ENCODE results near the gene PLK3.
"Not testable (repeated sequence)": the region's sequence is repeated elsewhere in the genome, so short reads cannot be mapped to it uniquely, and the experiment has no call there.

PLK3 gene

DNA sequence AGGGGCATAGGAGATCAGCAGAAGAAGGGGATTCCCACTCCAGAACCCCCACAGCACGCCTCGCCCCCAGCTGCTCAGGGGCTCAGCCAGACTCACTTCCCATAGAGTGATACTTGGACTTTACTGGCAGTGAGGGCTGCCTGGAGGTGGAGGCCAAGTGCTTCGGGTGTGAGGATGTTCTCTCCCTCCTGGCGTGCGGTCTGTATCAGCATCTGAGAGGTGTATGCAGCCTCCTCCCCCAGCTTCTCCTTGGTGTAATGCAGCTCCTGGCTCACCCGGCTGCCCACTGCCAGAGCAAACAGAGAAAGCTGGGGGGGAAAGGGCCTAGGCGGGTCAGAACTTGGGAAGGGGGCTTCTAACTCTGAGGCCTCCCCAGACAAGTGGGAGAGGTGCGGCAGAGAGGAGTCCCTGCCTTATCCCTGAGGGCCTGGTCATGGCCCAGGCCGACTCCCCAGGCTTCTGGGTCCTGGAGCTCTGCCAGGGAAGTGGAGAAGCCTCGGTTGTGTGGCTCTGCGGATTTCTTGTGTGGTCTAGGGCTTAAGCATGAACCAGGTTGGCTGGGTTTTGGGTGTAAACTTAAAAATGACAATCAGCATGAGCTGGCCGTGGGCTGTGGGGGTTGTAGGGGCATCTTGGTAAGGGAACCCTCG is 32.0 kb downstream of the PLK3 start:
- TF ChIP-seq CTCF (conservative IDR thresholded peaks at IDR 0.05; ENCODE audit: low read length), result no peak
- DNase-seq (ENCODE audit: low read depth), result no peak
- H3K4me3 ChIP-seq (ENCODE audit: low read length), result no peak overlapping the region

GRCh38 chr1:44834328-44834727 is 34.2 kb downstream of the PLK3 start:
- DNase-seq (ENCODE audit: low read depth), result no peak
- TF ChIP-seq CTCF (conservative IDR thresholded peaks at IDR 0.05; ENCODE audit: low read length), result no peak
- no peak overlapping the region for H3K4me3 ChIP-seq (ENCODE audit: low read length)

GRCh38 chr1:44835738-44836675 is 35.8 kb downstream of the PLK3 start:
- no peak overlapping the region for H3K4me3 ChIP-seq (ENCODE audit: low read length)
- peak; percentile 97 for TF ChIP-seq CTCF (conservative IDR thresholded peaks at IDR 0.05; ENCODE audit: low read length)
- DNase-seq (ENCODE audit: low read depth), result peak; percentile 77

GRCh38 chr1:44838294-44838693 is 38.1 kb downstream of the PLK3 start:
- not testable (repeated sequence) for H3K4me3 ChIP-seq (ENCODE audit: low read length); DNase-seq (ENCODE audit: low read depth)

- TF ChIP-seq CTCF (conservative IDR thresholded peaks at IDR 0.05; ENCODE audit: low read length), result no peak
- H3K4me3 ChIP-seq (ENCODE audit: low read length), result no peak overlapping the region
- no peak for DNase-seq (ENCODE audit: low read depth)
Observed at GRCh38 chr1:44839576-44839975, 39.4 kb downstream of the PLK3 start.

DNA sequence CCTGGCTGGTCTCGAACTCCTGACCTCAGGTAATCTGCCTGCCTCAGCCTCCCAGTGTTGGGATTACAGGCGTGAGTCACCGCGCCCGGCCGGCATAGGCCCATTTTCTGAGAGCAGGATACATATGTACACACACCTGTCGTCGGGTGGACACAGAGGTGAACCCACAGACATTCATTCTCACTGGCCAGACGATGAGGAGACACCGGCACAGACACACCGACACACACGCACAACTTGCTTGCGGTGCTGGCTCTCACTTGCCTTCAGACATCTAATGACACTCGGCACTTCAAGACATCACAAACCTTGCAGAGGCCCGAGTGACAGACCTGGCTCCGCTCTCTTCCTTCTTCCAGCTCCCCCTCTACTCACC is 42.3 kb downstream of the PLK3 start:
- peak overlapping the region; percentile 57 for H3K4me3 ChIP-seq (ENCODE audit: low read length)
- DNase-seq (ENCODE audit: low read depth), result no peak
- no peak for TF ChIP-seq CTCF (conservative IDR thresholded peaks at IDR 0.05; ENCODE audit: low read length)

DNA sequence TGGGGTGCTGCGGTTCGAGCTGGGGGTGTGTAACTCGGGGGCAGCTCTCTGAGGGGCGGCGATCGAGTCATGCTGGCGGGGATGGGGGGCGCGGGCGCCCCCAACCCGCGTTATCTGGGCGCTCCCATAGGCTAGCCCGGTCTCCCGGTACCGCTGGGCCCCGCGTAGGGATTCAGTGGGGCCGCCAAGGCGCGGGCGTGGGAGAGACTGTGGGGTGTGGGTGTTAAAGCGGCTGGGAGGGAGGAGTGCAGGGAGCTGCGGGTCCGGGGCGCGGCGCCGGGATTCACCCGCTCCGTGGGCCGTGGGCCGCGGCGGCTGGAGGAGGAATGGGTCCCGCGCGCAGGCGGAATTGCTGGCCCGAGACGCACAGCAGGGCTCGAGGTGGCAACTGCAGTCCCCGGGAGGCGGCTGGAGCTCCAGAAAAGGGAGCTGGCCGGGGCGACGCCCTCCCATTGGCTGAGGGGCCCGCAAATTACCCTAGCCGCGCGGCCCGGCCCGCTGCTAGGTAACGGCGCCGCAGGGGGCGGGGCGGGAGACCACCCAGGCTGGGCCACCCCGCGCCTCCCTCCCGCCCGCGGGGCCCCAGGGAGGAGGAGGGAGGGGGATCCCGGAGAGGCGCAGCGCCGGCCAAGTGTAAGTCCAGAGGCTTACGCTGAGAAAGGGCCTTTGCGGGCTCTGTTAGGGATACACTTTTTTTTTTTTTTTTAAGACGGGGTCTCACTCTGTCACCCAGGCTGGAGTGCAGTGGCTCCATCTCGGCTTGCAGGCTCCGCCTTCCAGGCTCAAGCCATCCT is 42.9 kb downstream of the PLK3 start, which contains the start of gene PTCH2:
TSS of gene PTCH2 (minus strand) at position 392 of the 794 bp plus-strand sequence. CDS start at position 71, 321 bp downstream.
- TF ChIP-seq CTCF (conservative IDR thresholded peaks at IDR 0.05; ENCODE audit: low read length), result no peak
- peak; percentile 58 for DNase-seq (ENCODE audit: low read depth)
- peak within 1 kb of the TSS; percentile 57 for H3K4me3 ChIP-seq (ENCODE audit: low read length)

Measured in AG10803 (cell line).